NCI-H2029 treated with DMSO at 0.1 percent for 48 hours (cell line): Measurements from ENCODE around the gene CHCT1.
"Not testable (repeated sequence)": the region's sequence is repeated elsewhere in the genome, so short reads cannot be mapped to it uniquely, and the experiment has no call there.

ENCODE experiments used
- DNase-seq: peaks from one replicate; lab custom pipeline; 2025; lab: John Stamatoyannopoulos, UW

The CHCT1 gene

DNA sequence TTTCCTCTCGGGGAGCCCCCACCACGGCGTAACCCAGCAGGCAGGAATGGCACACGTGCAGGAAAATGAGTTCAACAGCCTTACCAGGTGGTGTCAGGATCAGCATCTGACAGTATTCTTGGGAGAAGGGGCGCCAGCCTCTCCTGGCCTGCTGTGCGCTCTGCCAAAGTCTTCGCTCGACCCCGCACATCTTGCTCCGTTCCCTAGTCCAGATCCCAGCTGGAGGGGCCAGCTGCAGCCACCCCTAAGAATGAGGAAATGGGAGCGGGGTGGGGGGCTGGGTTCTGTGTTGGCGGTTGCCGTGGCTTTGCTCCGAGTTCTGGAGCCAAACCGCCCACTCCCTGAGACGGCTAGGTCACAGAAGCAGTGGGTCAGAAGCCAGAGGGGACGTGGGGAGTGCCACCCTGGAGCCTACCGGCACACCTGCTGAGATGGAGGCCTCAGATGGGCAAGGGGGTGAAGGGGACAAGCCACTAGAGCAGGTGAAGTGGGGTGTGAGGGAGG lies at the start of gene CHCT1:
Gene CHCT1 (plus strand): TSS at position 328 of the 504 bp plus-strand sequence. CDS start 104 bp downstream, at position 432.
- DNase-seq = no peak

DNA sequence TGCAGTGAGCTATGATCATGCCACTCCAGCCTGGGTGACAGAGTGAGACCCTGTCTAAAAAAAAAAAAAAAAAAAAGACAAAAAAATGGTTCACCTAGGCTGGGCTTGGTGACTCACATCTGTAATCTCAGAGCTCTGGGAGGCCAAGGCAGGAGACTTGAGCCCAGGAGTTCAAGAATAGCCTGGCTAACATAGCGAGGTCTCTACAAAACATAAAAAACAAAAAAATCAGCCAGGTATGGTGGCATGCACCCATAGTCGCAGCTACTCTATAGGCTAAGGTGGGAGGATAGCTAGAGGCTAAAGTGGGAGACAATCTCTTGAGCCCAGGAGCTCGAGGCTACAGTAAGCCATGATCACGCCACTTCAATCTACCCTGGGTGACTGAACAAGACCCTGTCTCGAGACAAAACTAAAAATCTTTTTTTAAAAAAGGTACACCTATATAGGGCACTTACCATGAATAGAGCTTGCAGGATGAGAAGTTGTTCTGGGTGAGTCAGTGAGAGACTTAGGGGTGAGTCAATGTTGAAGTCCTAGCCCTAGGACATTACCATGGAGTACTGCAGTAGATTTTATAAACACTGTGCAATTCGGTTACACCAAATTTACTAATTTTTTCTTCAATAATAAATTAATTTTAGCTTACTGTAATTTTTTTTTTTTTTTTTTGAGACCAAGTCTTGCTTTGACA lies 49.4 kb upstream of the CHCT1 start:
- DNase-seq = no peak

DNA sequence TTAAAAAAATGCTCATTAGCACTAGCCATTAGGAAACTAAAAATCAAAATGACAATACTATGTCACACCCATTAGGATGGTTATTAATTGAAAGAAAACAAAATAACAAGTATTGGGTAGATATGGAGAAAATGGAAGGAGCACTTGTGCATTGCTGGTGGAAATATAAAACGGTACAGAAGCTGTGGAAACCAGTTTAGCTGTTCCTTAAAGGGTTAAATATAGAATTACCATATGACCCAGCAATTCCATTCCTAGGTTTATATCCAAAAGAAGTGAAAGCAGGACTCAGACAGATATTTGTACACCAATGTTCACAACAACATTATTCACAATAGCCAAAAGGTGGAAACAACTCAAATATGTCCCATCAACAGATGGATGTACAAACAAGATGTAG lies 44.1 kb upstream of the CHCT1 start:
- not testable (repeated sequence) for DNase-seq

DNA sequence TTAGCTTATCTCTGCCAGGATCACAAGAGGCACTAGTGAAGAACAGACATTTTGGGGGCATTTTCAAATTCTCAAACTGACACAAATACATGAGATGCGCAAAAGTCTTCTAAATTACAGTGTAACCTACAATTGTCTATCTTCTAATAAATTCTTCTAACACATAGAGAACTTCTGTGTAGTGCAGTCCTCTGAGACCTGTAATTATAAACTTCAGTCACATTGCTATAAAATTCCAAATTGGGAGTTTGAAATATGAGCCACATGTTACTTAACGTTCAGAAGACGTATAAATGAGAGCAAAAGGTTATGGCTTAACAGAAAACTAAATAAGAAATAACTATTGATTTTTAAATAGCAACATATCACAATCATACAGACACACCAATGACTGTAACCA lies 42.8 kb upstream of the CHCT1 start:
- DNase-seq = not testable (repeated sequence)

DNA sequence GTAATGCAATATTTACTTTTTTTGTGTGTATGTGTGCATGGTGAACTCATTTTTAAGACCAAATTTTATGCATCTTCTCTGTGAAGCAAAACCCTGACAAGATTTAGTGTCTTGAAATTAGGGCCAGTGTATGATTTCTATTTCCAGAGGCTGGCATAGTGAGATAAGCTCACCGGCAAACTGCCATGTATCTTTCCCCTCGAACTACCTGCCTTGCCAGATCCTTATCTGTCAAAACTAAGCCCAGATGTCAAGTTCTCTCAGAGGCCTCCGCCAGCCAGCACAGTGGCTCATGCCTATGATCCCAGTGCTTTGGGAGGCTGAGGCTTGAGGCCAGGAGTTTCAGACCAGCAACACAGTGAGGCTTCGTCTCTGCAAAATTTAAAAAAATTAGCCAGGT lies 40.3 kb upstream of the CHCT1 start:
- no peak for DNase-seq

DNA sequence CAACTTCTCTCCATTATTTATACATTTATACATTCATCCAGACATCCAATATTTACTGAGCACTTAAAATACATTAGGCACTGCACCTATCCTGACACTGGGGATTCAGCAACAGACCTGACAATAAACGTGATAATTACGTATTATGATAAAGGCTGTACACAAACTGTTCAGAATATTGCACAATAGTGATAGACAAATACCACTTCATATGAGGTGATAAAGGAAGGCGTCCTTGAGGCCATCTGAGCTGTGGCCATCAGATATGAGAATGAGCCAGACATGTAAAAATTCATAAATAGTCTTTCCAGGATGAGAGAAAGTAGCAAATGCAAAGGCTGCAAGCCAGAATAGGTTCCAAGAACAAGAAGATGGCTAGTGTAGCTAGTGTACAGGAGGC lies 38.9 kb upstream of the CHCT1 start:
- peak; percentile 27 for DNase-seq

DNA sequence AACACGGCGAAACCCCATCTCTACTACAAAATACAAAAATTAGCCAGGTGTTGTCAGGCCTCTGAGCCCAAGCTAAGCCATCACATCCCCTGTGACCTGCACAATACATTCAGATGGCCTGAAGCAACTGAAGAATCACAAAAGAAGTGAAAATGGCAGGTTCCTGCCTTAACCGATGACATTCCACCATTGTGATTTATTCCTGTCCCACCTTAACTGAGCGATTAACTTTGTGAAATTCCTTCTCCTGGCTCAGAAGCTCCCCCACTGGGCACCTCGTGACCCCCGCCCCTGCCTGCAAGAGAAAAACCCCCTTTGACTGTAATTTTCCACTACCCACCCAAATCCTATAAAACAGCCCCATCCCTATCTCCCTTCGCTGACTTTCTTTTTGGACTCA lies 37.4 kb upstream of the CHCT1 start:
- DNase-seq = not testable (repeated sequence)

DNA sequence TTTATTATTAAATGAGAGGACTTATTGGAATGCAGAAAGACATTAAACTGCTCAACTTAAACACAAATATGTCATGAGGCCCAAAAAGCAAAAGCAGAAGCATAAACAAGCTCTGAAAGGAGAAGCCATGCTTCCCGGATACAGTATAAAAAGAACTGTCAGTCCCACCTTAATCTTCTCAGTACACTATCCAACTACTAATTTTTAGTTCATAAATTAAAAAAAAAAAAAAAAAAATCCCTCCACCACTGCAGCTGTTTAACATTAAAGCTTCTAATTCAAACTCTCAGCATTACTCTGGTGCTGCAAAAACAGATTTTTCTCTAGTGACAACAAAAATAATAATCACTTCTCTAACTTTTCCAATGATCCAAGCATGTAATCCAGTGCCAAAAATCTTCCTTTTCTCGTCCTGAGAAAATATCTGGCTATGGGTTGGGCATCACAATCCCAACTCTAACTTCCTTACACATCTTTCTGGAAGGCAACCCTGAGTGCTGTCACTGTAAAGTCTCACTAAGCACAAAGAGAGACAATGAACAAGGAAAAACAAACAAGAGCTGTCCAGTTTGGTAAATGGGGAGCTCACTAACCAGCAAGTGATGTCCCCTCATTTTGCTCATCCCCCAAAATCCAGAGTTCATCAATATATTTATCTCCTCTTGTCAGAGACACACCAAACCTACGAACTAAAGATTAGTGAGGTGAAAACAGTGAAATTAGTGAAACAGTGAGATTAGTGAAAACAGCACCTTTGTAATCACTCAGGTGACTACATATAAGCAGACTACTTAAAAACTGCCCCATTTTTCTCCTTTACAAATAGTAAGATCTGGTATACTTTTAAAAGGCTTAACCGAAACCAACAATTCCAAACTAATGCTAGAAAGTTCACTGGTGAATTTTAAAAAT lies 35.9 kb upstream of the CHCT1 start:
- DNase-seq = no peak

DNA sequence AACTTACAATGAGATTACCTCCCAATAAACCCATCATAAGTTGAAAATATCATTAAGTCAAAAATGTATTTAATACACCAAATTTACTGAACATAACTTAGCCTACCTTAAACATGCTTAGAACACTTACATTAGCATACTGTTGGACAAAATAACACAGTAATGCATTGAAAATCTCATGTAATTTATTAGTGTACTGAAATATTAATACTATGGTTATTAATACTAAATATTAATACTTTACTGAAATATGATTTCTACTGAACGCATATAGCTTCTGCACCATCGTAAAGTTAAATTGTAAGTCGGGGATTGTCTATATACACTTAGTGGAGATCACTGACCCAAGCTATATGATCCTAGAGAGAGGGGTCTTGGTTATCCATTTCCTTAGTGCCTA lies 34.6 kb upstream of the CHCT1 start:
- DNase-seq = no peak

DNA sequence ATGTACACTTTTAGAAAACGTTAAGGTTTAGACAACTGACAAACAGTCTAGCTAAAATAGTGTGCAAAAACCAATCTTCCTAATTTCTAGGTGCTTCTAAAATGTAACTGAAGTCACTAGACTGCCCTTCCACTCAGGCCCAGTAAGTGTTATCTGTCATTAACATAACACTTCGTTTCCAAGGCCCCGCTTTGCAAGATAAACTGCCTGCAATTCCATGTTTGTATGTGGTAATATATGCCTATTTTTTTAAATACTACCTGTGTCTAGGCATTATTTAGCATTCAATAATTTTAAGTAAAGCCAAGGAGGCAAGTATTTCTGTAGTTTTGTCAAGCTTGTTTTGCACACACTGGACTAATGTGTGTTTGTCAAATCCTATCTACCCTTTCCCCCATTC lies 33.5 kb upstream of the CHCT1 start:
- no peak for DNase-seq

DNA sequence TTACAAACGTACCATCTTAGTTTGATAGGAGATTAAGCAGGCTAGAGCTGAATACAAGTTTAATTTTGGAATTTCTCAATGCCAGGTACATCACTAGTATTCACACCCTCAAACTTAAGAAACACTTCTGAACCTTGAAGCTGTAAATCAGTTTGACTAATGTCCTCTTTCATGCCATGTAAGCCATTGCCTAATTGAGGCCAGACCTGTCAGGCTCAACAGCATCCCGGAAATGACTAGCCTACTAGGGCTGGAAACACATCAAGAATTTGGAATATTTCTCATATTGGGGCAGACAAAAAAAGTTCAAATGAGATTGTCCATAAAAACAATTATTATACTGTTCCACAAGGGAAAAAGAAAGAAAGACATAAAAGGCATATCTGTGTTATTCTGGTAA lies 32.1 kb upstream of the CHCT1 start:
- no peak for DNase-seq

DNA sequence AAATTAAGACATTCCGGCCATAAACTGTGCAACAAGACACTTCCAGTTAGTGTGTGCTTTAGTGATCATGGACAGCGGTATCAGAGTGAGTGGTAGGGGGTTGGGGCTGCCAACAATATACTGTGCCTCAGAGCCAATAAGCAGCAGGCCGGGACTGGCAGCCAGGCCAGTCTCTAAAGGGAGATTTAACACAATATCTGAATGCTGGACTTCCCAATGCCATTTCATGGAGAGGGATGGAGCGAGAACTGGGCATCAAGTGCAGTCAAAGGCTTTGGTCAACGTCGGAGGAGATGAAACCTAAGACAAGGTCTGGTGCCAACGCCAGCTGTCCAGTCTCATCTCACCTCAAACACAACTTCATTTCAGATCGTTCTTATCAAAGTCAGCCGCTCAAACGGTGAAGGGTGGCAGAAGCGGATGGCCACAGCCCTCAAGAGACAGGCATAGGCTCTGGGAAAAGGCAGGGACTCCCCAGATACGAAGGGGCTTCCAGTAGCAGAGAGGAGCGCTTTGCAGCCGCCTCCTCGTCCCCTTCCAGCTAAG lies 31.3 kb upstream of the CHCT1 start:
- DNase-seq = peak; percentile 12

DNA sequence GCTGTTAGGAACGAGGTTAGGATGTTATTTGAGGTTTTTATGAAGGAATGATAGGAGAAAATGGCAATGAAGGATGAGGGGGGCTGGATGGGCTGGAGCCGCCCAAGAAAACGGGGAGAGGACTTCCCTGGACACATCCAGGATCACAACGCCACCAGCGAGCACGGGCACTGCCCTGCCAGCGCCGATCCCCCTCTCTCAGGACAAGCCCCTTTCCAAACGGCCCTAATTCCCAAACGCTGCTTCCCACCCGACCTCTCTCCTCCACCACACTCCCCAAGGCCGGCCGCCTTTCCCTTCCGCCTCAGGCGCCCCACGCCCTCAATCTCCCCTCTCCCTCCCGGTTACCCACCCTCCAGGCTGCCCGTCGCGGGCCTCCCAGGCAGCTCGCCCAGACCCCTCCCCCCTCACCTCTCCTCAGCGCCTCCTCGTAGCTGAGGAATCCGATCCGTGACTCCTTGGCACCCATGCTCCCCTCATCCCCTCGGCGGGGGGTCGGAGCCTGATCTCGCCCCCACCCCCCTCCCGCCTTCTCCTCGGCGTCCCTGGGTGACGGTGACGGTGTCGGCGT lies 30.7 kb upstream of the CHCT1 start:
- DNase-seq = peak; percentile 63

DNA sequence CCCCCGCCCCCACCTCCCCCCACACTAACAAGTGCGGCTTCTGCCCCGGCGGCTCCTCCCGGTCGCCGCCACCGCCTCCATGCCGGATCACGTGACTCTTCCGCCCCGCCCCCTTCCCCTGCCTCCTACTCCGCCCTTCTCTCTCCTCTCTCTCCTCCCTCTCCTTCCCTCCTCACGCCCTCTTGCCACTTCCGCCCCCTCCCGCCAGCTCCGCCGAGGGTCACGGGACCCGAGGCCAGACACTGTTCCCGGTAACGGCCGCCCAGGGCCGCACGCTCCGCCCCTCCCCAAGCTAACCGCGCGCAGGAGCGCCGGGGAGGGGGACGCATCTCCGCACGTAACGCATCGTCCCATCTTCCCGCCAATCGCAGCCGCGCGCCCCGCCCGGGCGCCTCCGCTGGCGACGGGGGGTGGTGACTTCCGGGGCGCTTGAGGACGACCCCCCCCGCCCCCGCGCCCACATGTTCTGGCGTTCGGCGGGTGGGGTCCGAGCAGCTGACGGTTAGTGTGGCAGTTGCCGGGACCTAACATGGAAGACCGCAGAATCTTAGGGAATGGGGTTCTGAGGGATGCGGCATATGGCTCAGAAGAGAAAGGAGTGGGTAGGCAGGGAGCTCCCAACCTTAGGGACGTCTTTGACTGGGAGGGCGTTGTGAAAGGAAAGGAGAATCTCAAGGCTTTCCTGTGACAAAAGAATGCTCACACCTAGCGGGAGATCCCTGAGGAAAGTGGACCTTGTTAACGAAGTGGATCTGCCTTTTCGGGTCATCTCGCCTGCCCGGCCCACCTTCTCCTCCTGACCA lies 30.0 kb upstream of the CHCT1 start, which contains the start of gene USP32:
Gene USP32 (minus strand): TSS at position 92 of the 803 bp plus-strand sequence. CDS start 194 bp downstream, outside the sequence.
- DNase-seq = peak; percentile 77

DNA sequence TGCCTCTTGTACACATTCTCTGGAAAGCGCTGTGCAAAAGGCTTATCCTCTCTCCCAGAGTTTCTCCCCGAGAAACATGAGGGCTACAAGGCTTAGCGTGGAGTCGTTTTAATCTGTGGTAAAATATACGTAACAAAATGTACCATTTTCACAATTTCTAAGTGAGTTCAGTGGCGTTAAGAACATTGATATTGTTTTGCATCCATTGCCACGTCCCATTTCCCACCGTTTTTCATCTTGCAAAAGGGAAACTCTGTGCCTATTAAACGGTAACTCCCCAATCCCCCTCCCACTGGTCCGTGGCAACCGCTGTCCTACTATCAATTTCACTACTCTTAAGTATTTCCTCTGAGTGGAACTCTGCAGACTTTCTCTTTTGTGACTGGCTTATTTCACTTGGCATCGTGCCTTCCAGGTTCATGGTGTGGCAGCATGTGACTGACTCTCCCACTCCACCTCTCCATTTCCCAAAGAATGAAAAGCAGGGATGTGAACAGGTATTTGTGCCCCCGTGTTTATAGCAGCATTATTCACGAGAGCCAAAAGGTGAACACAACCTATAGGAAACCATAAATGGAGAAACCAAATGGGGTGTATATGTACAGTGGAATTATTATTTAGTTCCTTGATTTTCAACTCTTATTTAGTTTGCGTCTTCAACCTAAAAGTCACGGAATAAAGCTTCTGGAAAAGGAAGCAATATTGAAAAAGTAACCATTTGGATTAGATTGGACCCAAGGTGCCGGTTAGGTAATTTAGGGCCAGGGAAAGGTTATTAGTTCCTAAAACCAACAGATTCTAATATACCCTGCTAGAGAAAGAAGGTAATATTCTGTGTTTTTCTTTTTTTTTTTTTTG lies 29.2 kb upstream of the CHCT1 start:
- peak; percentile 61 for DNase-seq

DNA sequence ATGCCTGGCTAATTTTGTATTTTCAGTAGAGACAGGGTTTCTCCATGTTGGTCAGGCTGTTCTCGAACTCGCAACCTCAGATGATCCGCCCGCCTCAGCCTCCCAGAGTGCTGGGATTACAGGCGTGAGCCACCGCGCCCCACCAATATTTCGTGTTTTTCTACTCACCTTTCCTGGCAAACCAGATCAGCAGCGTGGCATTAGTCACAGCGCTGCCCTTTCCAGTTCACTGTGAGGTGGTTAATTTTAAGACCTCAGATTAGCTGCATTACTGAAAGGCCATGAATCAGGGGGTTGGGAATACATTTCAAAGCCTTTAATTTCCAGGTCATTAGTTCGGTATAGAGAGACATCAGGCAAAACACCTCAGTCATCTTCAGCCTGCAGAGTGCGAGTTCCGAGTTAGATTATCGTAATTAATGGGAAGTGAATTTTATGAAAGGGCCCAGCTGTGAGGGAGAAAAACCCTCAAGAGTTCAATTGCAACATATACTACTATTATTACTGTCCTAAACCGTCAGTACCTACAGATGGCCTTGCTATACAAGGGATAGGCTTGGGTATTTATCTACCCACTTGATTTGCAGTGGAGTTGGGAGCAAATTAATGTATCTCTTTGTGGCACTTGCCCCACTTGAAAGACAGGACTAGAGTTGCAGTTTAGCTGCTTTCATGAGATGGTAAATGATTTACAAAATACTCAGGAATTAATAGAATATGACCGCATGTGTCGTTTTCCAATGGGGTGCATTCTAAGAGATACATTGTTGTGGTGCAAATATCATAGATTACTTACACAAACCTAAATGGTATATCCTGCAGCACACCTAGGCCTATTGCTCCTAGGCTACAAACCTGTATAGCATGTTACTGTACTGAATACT lies 28.2 kb upstream of the CHCT1 start:
- no peak for DNase-seq

DNA sequence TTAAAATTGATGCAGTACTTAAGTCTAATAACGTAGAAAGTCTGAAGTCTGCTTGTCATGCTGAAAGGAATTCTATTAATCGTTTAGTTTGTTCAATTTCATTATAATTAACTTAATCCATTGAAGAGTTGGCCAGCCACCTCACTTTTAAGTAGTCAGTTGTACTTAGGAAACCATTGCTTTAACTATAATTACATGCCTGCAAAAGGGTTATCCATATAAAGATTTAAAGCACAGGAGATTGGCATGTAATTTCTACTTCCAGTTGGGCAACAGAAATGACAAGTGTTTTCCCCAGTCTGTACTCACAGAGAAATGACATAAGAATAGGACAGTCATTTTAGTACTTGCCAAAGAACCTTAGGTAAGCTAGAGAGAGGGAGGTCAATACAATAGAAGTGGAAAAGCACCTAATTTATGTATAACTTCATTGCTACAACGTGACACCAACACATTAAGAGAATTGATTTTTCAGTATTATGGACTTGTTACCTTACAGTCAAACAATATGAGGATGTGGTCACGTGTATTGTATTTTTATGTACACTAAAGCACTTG lies 26.7 kb upstream of the CHCT1 start:
- peak; percentile 8 for DNase-seq

DNA sequence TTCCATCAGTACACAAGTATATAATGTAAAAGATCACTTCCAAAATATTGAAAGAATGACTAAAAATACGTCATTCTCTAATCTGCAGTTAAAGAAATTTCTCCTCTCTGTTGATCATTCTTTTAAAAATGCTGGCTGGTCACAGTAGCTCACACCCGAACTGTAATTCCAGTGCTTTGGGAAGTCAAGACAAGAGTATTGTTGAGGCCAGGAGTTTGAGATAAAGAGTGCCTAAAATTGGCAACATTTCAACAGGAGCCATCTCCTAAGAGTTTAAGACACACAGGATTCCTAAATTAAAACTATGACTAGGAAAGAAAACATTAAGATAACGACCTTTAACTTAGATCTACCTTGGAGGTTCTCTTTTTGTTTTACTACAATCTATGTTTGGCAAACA lies 25.9 kb upstream of the CHCT1 start:
- no peak for DNase-seq
